ENCODE data around the gene BHLHE23. TPM values are rescaled to one million over a fixed set of nuclear protein-coding genes. Genes with fewer than 3 reads are reported as not detected.

The BHLHE23 gene
- total RNA-seq, 2 donors from 2014 or later = not detected

DNA sequence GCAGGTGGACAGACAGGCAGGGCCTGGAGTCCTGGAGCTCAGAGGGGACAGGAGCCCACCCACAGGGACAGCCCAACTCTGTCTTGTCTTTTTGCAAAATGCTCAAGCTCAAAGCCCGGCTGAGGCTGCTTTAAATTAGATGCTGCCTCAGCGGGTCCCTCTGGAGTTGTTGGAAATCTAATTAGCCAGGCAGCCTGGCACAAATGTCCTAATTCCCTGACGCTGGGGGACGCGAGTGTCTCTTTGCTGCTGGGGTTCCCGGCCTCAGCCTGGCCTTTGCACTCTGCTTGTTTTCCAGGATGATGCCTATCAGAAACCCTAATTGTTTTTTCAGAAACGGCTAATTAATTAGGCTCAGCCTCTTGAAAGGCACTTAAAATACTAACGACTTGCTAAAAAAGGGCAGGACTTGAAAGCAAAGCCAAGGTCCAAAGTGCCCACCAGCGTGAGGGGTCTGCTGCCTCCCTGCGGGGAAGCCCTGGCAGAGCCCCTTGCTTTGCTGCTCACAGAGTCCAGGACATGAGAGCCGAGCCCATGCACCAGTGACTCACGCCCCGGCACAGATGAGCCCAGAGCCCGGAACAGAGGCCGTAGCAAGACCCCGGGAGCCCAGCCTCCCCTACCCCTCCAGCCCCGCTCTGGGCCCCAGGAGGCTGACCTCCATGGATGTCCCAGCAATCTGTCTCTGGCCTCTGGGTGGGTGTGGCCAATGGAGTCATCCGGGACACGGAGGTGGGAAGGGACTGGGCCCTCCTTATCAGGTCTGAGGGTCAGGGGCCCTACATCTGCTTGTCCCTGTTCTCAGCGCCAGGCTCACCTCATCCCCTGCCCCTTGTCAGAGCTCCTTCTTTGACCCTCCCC lies 46.0 kb upstream of the BHLHE23 start:
- DNase-seq (ENCODE audit: low spot score) = no peak
- Histone ChIP-seq H3K36me3 (no peaks in the 10 kb centered on the region), H3K27ac (no peak overlapping the region), H3K4me1 (ENCODE audit: control insufficient read depth in 1 of 2, low read depth in 2 of 2) (no peaks in the 10 kb centered on the region), H3K27me3 (replicated peaks; ENCODE audit: insufficient read depth) (no peaks in the 10 kb centered on the region), H3K9me3 (no peaks in the 10 kb centered on the region), H3K4me3 (no peak overlapping the region)
- TF ChIP-seq, protein P1, sequence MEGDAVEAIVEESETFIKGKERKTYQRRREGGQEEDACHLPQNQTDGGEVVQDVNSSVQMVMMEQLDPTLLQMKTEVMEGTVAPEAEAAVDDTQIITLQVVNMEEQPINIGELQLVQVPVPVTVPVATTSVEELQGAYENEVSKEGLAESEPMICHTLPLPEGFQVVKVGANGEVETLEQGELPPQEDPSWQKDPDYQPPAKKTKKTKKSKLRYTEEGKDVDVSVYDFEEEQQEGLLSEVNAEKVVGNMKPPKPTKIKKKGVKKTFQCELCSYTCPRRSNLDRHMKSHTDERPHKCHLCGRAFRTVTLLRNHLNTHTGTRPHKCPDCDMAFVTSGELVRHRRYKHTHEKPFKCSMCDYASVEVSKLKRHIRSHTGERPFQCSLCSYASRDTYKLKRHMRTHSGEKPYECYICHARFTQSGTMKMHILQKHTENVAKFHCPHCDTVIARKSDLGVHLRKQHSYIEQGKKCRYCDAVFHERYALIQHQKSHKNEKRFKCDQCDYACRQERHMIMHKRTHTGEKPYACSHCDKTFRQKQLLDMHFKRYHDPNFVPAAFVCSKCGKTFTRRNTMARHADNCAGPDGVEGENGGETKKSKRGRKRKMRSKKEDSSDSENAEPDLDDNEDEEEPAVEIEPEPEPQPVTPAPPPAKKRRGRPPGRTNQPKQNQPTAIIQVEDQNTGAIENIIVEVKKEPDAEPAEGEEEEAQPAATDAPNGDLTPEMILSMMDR (IDR thresholded peaks at IDR 0.05) = no peak
- no peak for ATAC-seq (ENCODE audit: insufficient number of reproducible peaks, low FRiP score, low read depth)

DNA sequence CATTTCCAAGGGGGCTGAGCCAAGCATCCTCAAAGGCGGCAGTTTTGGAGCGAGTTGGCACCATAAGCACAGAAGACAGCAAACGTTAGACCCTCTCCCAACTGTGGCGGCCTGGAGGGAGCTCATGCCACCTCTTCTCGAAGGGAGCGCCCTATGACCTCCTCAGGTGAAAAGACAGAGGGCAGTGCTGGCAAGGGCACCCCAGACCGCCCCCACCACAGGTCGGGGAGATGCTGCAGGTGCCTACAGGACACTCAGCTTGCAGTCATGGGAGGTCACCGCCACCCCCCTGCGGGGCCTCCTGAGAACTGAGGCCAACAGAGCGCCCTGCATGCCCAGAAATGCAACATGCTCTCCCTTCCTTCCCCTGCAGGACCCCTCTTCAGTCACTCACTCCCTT lies 45.1 kb upstream of the BHLHE23 start:
- no peak for ATAC-seq (ENCODE audit: insufficient number of reproducible peaks, low FRiP score, low read depth)
- DNase-seq (ENCODE audit: low spot score) = no peak
- H3K9me3 ChIP-seq = no peaks in the 10 kb centered on the region
- no peaks in the 10 kb centered on the region for H3K4me1 ChIP-seq (ENCODE audit: control insufficient read depth in 1 of 2, low read depth in 2 of 2)
- H3K27me3 ChIP-seq (replicated peaks; ENCODE audit: insufficient read depth) = no peaks in the 10 kb centered on the region
- H3K4me3 ChIP-seq = no peak overlapping the region
- TF ChIP-seq, protein P1 (IDR thresholded peaks at IDR 0.05) = no peak
- no peak overlapping the region for H3K27ac ChIP-seq
- H3K36me3 ChIP-seq = no peaks in the 10 kb centered on the region

DNA sequence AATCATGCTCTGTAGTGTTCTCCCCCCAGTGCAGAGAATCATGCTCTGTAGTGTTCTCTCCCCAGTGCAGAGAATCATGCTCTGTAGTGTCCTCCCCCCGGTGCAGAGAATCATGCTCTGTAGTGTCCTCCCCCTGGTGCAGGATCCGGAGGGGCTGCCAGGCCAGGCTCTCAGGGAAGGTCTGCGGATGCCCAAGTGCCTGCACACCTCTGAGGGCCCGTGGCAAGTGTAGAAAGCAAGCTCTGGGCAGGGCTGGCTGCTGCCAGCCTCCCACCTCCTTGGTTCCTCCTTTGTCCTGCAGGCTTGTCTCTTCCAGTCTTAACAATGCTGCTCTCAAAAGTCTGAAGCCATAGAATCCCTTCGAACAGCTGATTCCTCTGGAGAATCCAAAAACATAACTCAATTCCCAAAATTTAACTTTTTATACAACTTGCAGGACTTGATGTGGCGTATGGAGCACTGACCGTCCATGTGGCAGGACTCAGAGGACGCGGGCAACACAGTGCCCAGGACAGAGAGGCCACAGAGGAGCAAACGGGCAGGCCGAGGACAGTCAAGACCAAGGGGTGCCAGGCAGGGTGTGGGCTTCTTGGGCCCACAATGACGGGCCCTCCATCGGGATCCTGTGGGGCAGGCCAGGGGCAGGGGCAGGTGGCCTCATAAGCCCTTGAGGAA lies 44.6 kb upstream of the BHLHE23 start:
- Histone ChIP-seq H3K4me1 (ENCODE audit: control insufficient read depth in 1 of 2, low read depth in 2 of 2) (no peaks in the 10 kb centered on the region), H3K4me3 (no peak overlapping the region), H3K27ac (no peak overlapping the region), H3K36me3 (no peaks in the 10 kb centered on the region), H3K9me3 (no peaks in the 10 kb centered on the region), H3K27me3 (replicated peaks; ENCODE audit: insufficient read depth) (no peaks in the 10 kb centered on the region)
- ATAC-seq (ENCODE audit: insufficient number of reproducible peaks, low FRiP score, low read depth) = no peak
- no peak for DNase-seq (ENCODE audit: low spot score)
- TF ChIP-seq, protein P1 (IDR thresholded peaks at IDR 0.05) = no peak

DNA sequence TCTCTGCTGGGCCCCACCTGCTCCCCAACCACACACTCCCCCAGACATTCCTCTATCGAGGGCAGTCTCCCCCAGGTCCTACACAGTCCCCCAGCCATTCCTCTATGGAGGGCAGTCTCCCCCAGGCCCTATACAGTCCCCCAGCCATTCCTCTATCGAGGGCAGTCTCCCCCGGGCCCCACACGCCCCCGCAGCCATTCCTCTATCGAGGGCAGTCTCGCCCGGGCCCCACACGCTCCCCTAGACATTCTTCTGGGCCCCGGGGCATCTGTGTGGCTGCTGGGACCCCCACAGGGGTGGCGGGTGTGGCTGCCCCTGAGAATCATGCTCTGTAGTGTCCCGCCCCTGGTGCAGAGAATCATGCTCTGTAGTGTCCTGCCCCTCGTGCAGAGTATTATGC lies 43.6 kb upstream of the BHLHE23 start:
- no peak for ATAC-seq (ENCODE audit: insufficient number of reproducible peaks, low FRiP score, low read depth)
- Histone ChIP-seq H3K4me1 (ENCODE audit: control insufficient read depth in 1 of 2, low read depth in 2 of 2) (no peaks in the 10 kb centered on the region), H3K36me3 (no peaks in the 10 kb centered on the region), H3K27ac (no peak overlapping the region), H3K4me3 (no peak overlapping the region), H3K27me3 (replicated peaks; ENCODE audit: insufficient read depth) (no peaks in the 10 kb centered on the region), H3K9me3 (no peaks in the 10 kb centered on the region)
- no peak for DNase-seq (ENCODE audit: low spot score)
- TF ChIP-seq, protein P1 (IDR thresholded peaks at IDR 0.05) = no peak

DNA sequence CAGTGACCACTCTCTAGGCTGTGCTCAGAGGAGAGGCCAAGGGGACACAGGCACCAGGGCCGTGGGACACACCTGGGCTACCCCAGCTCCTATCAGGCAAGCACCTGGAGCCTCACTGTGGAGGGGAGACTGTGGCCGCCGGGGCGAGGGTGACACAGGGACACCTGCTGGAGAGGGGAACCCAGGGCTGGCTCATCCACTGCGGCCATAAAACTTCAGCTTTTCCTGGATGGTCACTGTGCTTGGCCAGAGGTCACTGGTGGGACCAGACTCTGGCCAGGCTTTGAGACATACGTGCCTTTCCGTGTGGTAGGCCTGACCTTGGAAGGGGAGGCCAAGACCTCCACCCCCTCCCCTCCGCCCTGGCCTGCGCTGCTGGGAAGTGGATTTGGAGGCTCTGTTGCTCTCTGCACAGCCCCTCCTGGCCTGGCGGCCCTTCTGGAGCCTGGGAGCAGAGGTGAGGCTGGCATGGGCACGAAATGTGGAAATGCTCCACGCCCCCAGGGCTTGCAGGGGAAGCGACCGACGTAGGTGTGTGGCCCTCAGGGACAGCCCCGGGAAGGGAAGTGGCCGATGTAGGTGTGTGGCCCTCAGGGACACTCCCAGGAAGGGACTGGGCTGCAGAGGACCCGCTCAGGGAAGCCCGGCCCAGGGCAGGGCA lies 42.9 kb upstream of the BHLHE23 start:
- Histone ChIP-seq H3K4me3 (no peak overlapping the region), H3K4me1 (ENCODE audit: control insufficient read depth in 1 of 2, low read depth in 2 of 2) (no peaks in the 10 kb centered on the region), H3K36me3 (no peaks in the 10 kb centered on the region), H3K9me3 (no peaks in the 10 kb centered on the region), H3K27ac (no peak overlapping the region), H3K27me3 (replicated peaks; ENCODE audit: insufficient read depth) (no peaks in the 10 kb centered on the region)
- no peak for ATAC-seq (ENCODE audit: insufficient number of reproducible peaks, low FRiP score, low read depth)
- TF ChIP-seq, protein P1 (IDR thresholded peaks at IDR 0.05) = no peak
- DNase-seq (ENCODE audit: low spot score) = no peak

Data from thoracic aorta (tissue), 2 donors.